ENCODE data around the gene CST1. TPM values are rescaled to one million over a fixed set of nuclear protein-coding genes. Genes with fewer than 3 reads are reported as not detected.

Gene CST1
- total RNA-seq, 3 donors from 2014 or later (not counting 1 experiment from before 2014, with no cell fraction given): not detected

DNA sequence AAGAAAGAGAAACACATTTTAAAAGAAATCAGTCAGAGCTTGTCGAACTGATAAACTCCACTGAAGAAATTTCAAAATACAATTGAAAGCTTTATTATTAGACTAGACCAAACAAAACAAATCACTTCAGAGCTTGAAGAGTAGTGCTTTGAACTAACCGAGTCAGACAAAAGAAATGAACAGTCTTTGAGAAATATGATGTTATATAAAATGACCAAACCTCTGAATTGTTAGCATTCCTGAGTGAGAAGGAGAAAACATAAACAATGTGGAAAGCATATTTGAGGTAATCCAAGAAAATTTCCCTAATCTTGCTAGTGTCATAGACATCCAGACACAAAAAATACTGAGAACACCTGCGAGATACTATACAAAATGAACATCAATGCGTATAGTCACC lies 48.7 kb downstream of the CST1 start:
- ATAC-seq (no peak), DNase-seq (no peak)
- Mint-ChIP-seq H3K27ac (no peak overlapping the region), H3K36me3 (no peaks in the 10 kb centered on the region), H3K9me3 (no peaks in the 10 kb centered on the region), H3K4me3 (no peak overlapping the region), H3K27me3 (ENCODE audit: low read depth in 2 of 2) (peaks cover 5 to 30% of the 10 kb centered on the region in 2 donors), H3K4me1 (no peaks in the 10 kb centered on the region)
- WGBS (ENCODE audit: insufficient coverage): 84% methylated on average over 4 of the region's 4 CpGs
- Histone ChIP-seq H3K27ac (ENCODE audit: low read length) (no peak overlapping the region), H3K4me3 (ENCODE audit: low read length) (no peak overlapping the region), H3K9me3 (ENCODE audit: control insufficient read depth, insufficient read depth, low read length) (no peaks in the 10 kb centered on the region), H3K36me3 (ENCODE audit: control insufficient read depth, insufficient read depth, low read length) (no peaks in the 10 kb centered on the region), H3K27me3 (ENCODE audit: control insufficient read depth, insufficient read depth, low read length) (no peaks in the 10 kb centered on the region), H3K4me1 (ENCODE audit: control insufficient read depth, insufficient read depth, low read length) (no peaks in the 10 kb centered on the region)
- intact Hi-C loops (cut with micrococcal nuclease): loop anchor here (2.0 kb wide), 1 partner anchor 145 kb away; no protein-coding TSS in a partner anchor
- TF ChIP-seq, protein P1, sequence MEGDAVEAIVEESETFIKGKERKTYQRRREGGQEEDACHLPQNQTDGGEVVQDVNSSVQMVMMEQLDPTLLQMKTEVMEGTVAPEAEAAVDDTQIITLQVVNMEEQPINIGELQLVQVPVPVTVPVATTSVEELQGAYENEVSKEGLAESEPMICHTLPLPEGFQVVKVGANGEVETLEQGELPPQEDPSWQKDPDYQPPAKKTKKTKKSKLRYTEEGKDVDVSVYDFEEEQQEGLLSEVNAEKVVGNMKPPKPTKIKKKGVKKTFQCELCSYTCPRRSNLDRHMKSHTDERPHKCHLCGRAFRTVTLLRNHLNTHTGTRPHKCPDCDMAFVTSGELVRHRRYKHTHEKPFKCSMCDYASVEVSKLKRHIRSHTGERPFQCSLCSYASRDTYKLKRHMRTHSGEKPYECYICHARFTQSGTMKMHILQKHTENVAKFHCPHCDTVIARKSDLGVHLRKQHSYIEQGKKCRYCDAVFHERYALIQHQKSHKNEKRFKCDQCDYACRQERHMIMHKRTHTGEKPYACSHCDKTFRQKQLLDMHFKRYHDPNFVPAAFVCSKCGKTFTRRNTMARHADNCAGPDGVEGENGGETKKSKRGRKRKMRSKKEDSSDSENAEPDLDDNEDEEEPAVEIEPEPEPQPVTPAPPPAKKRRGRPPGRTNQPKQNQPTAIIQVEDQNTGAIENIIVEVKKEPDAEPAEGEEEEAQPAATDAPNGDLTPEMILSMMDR (IDR thresholded peaks at IDR 0.05): no peak

- TF ChIP-seq, protein P1 (IDR thresholded peaks at IDR 0.05): no peak
- Histone ChIP-seq H3K27me3 (ENCODE audit: control insufficient read depth, insufficient read depth, low read length) (no peaks in the 10 kb centered on the region), H3K27ac (ENCODE audit: low read length) (no peak overlapping the region), H3K36me3 (ENCODE audit: control insufficient read depth, insufficient read depth, low read length) (no peaks in the 10 kb centered on the region), H3K9me3 (ENCODE audit: control insufficient read depth, insufficient read depth, low read length) (no peaks in the 10 kb centered on the region), H3K4me3 (ENCODE audit: low read length) (no peak overlapping the region), H3K4me1 (ENCODE audit: control insufficient read depth, insufficient read depth, low read length) (no peaks in the 10 kb centered on the region)
- H3K4me3 Mint-ChIP-seq: no peak overlapping the region
- H3K4me1 Mint-ChIP-seq: no peaks in the 10 kb centered on the region
- WGBS (ENCODE audit: insufficient coverage): 73% methylated on average over 3 of the region's 3 CpGs
- peaks cover 5 to 23% of the 10 kb centered on the region in 2 donors for H3K27me3 Mint-ChIP-seq (ENCODE audit: low read depth in 2 of 2)
- no peaks in the 10 kb centered on the region for H3K36me3 Mint-ChIP-seq
- no peak overlapping the region for H3K27ac Mint-ChIP-seq
- no peaks in the 10 kb centered on the region for H3K9me3 Mint-ChIP-seq
- no peak for DNase-seq
- ATAC-seq: no peak
- intact Hi-C loops (cut with micrococcal nuclease): no loop called here
Observed at GRCh38 chr20:23700931-23701330, 49.8 kb downstream of the CST1 start.

GRCh38 chr20:23697947-23698346 lies 52.8 kb downstream of the CST1 start:
- Mint-ChIP-seq H3K27me3 (ENCODE audit: low read depth in 2 of 2) (peaks cover 8 to 10% of the 10 kb centered on the region in 2 donors), H3K9me3 (no peaks in the 10 kb centered on the region), H3K36me3 (no peaks in the 10 kb centered on the region), H3K27ac (no peak overlapping the region), H3K4me3 (no peak overlapping the region), H3K4me1 (no peaks in the 10 kb centered on the region)
- no peak overlapping the region for H3K4me3 ChIP-seq (ENCODE audit: low read length)
- no peaks in the 10 kb centered on the region for H3K4me1 ChIP-seq (ENCODE audit: control insufficient read depth, insufficient read depth, low read length)
- no peak overlapping the region for H3K27ac ChIP-seq (ENCODE audit: low read length)
- no peaks in the 10 kb centered on the region for H3K9me3 ChIP-seq (ENCODE audit: control insufficient read depth, insufficient read depth, low read length)
- 13% methylated on average over 1 of the region's 1 CpG for WGBS (ENCODE audit: insufficient coverage)
- intact Hi-C loops (cut with micrococcal nuclease): no loop called here
- TF ChIP-seq, protein P1 (IDR thresholded peaks at IDR 0.05): no peak
- no peaks in the 10 kb centered on the region for H3K36me3 ChIP-seq (ENCODE audit: control insufficient read depth, insufficient read depth, low read length)
- DNase-seq (no peak), ATAC-seq (no peak)
- no peaks in the 10 kb centered on the region for H3K27me3 ChIP-seq (ENCODE audit: control insufficient read depth, insufficient read depth, low read length)

Other genes starting within 250 kb of the CST1 start
- gene CST9L, start 182.5 kb downstream of the CST1 start, total RNA-seq: not detected
- not detected for gene CST9, start 145.0 kb downstream of the CST1 start, total RNA-seq
- 100 to 1,000 TPM in 1 of 3 donors, 10 to 100 TPM in 2; 30.0 to 118 (median 83.8) TPM for gene CST3, start 113.0 kb downstream of the CST1 start, total RNA-seq
- not detected for gene CST4, start 61.9 kb downstream of the CST1 start, total RNA-seq
- not detected for gene CST2, start 75.8 kb upstream of the CST1 start, total RNA-seq
- gene CST5, start 128.8 kb upstream of the CST1 start, total RNA-seq: not detected
- not detected for gene GGTLC1, start 237.8 kb upstream of the CST1 start, total RNA-seq